Osteoblast (primary cell): Measurements from ENCODE around the gene INTS14. TPM values are rescaled to one million over a fixed set of nuclear protein-coding genes. Genes with fewer than 3 reads are reported as not detected.

Source experiments
- DNase-seq: peaks from one replicate; pipeline ENCODE4 v3.0.0; 2011; ENCODE audit warnings: low spot score, mixed read lengths; ENCODE audit not compliant: insufficient read length; ENCODE audit errors: missing footprints
- H2AFZ ChIP-seq: 2 replicates; pipeline ENCODE4 v1.6.0; 2011; ENCODE audit warnings: mild to moderate bottlenecking, low read length
- H3K27ac ChIP-seq: 2 replicates; pipeline ENCODE4 v1.5.1; 2011; ENCODE audit warnings: mild to moderate bottlenecking, low read depth, low read length, moderate library complexity
- H3K27me3 ChIP-seq: 2 replicates; pipeline ENCODE4 v1.6.0; 2012; ENCODE audit warnings: mild to moderate bottlenecking, control low read depth, inconsistent platforms, low read length, moderate library complexity; ENCODE audit not compliant: insufficient read depth
- H3K36me3 ChIP-seq: 2 replicates; pipeline ENCODE4 v1.5.1; 2011; ENCODE audit warnings: mild to moderate bottlenecking, low read length, control low read depth, moderate library complexity; ENCODE audit not compliant: insufficient read depth
- H3K4me1 ChIP-seq: 2 replicates; pipeline ENCODE4 v1.5.1; 2011; ENCODE audit warnings: mild to moderate bottlenecking, low read length, control low read depth, moderate library complexity; ENCODE audit not compliant: insufficient read depth
- H3K4me2 ChIP-seq: 2 replicates; pipeline ENCODE4 v1.6.0; 2011; ENCODE audit warnings: mild to moderate bottlenecking, low read length; ENCODE audit not compliant: insufficient read depth
- H3K4me3 ChIP-seq: fragments of 200-600 bp; sonication (generic); 3 replicates; pipeline ENCODE4 v1.5.1; 2012; ENCODE audit warnings: mild to moderate bottlenecking, low read length, inconsistent platforms; ENCODE audit not compliant: insufficient read depth
- H3K79me2 ChIP-seq: 2 replicates; pipeline ENCODE4 v1.6.0; 2012; ENCODE audit warnings: mild to moderate bottlenecking, low read length, control low read depth, inconsistent platforms; ENCODE audit not compliant: insufficient read depth
- H3K9me3 ChIP-seq: 2 replicates; pipeline ENCODE4 v1.5.1; 2011; ENCODE audit warnings: low read depth, low read length, control low read depth
- H4K20me1 ChIP-seq: 2 replicates; pipeline ENCODE4 v1.6.0; 2012; ENCODE audit warnings: mild to moderate bottlenecking, low read length, control low read depth; ENCODE audit not compliant: insufficient read depth
- CTCF ChIP-seq: IDR thresholded peaks from 2 replicates; pipeline ENCODE4 v1.5.1; 2011; ENCODE audit warnings: mild to moderate bottlenecking, low read depth, low read length, moderate library complexity; ENCODE audit errors: extremely low read depth
- total RNA-seq: library from RNA; depleted of rRNA; stranded (reverse); fragments of >200 nt; gene quantifications from 2 replicates; pipeline ENCODE4 v1.2.3, GENCODE V29; 2012

INTS14 gene
- total RNA-seq, 1 donor, result 31.5 TPM

- Histone ChIP-seq H3K4me3 (no peak overlapping the region), H3K36me3 (no peaks in the 10 kb centered on the region), H3K27ac (no peak overlapping the region), H3K4me1 (no peaks in the 10 kb centered on the region), H3K27me3 (no peaks in the 10 kb centered on the region), H3K79me2 (no peaks in the 10 kb centered on the region), H3K4me2 (peak overlapping the region; percentile 70), H2AFZ (no peak overlapping the region), H3K9me3 (no peaks in the 10 kb centered on the region), H4K20me1 (no peaks in the 10 kb centered on the region)
- no peak for DNase-seq
- TF ChIP-seq CTCF, result no peak
Measured at GRCh38 chr15:65638109-65638508, 27.2 kb upstream of the INTS14 start.

- no peak for DNase-seq
- Histone ChIP-seq H3K27ac (no peak overlapping the region), H3K36me3 (no peaks in the 10 kb centered on the region), H4K20me1 (no peaks in the 10 kb centered on the region), H3K27me3 (no peaks in the 10 kb centered on the region), H3K79me2 (no peaks in the 10 kb centered on the region), H3K4me1 (peaks cover 3% of the 10 kb centered on the region), H3K4me2 (no peak overlapping the region), H2AFZ (no peak overlapping the region), H3K4me3 (no peak overlapping the region), H3K9me3 (no peaks in the 10 kb centered on the region)
- TF ChIP-seq CTCF, result no peak
Measured at GRCh38 chr15:65634356-65634755, 23.4 kb upstream of the INTS14 start.

- peak overlapping the region; percentile 15 for H2AFZ ChIP-seq
Measured at GRCh38 chr15:65633752-65634151, 22.8 kb upstream of the INTS14 start.

GRCh38 chr15:65632780-65633375 is 21.9 kb upstream of the INTS14 start:
- Histone ChIP-seq H3K4me2 (no peak overlapping the region), H4K20me1 (no peaks in the 10 kb centered on the region), H2AFZ (no peak overlapping the region), H3K27me3 (no peaks in the 10 kb centered on the region), H3K4me1 (peaks cover 3% of the 10 kb centered on the region), H3K36me3 (no peaks in the 10 kb centered on the region), H3K79me2 (no peaks in the 10 kb centered on the region), H3K9me3 (no peaks in the 10 kb centered on the region), H3K4me3 (no peak overlapping the region), H3K27ac (no peak overlapping the region)
- no peak for TF ChIP-seq CTCF
- no peak for DNase-seq

More at GRCh38 chr15:65633752-65634151, 22.8 kb upstream of the INTS14 start:
- TF ChIP-seq CTCF, result no peak
- peaks cover 3% of the 10 kb centered on the region for H3K4me1 ChIP-seq
- H3K4me3 ChIP-seq, result no peak overlapping the region
- H3K4me2 ChIP-seq, result no peak overlapping the region
- H3K79me2 ChIP-seq, result no peaks in the 10 kb centered on the region
- DNase-seq, result no peak
- no peaks in the 10 kb centered on the region for H3K27me3 ChIP-seq
- H3K27ac ChIP-seq, result no peak overlapping the region
- no peaks in the 10 kb centered on the region for H4K20me1 ChIP-seq
- no peaks in the 10 kb centered on the region for H3K36me3 ChIP-seq
- H3K9me3 ChIP-seq, result no peaks in the 10 kb centered on the region
